ENCODE data around the gene RUBCNL.
"Not testable (repeated sequence)": the region's sequence is repeated elsewhere in the genome, so short reads cannot be mapped to it uniquely, and the experiment has no call there.

The RUBCNL gene

GRCh38 chr13:46373623-46374022, 13.4 kb downstream of the RUBCNL start:
- no peak for DNase-seq (ENCODE audit: low spot score)

GRCh38 chr13:46372938-46373337, 14.1 kb downstream of the RUBCNL start:
- not testable (repeated sequence) for DNase-seq (ENCODE audit: low spot score)

GRCh38 chr13:46372071-46372470, 15.0 kb downstream of the RUBCNL start:
- no peak for DNase-seq (ENCODE audit: low spot score)

- DNase-seq (ENCODE audit: low spot score), result no peak
These were observed 17.4 kb downstream of the RUBCNL start for GRCh38 chr13:46369506-46370277.

GRCh38 chr13:46367617-46368327, 19.3 kb downstream of the RUBCNL start:
- no peak for DNase-seq (ENCODE audit: low spot score)

- no peak for DNase-seq (ENCODE audit: low spot score)
These were observed 25.6 kb downstream of the RUBCNL start for GRCh38 chr13:46361276-46361934.

- DNase-seq (ENCODE audit: low spot score), result no peak
These were observed 26.4 kb downstream of the RUBCNL start for GRCh38 chr13:46360604-46361003.

GRCh38 chr13:46359714-46360113, 27.3 kb downstream of the RUBCNL start:
- no peak for DNase-seq (ENCODE audit: low spot score)

- no peak for DNase-seq (ENCODE audit: low spot score)
These were observed 31.0 kb downstream of the RUBCNL start for GRCh38 chr13:46355901-46356590.

GRCh38 chr13:46355088-46355468, 32.0 kb downstream of the RUBCNL start:
- no peak for DNase-seq (ENCODE audit: low spot score)

GRCh38 chr13:46354156-46355087, 32.6 kb downstream of the RUBCNL start:
- no peak for DNase-seq (ENCODE audit: low spot score)

- no peak for DNase-seq (ENCODE audit: low spot score)
These were observed 34.2 kb downstream of the RUBCNL start for GRCh38 chr13:46352805-46353204.

GRCh38 chr13:46350003-46350402, 37.0 kb downstream of the RUBCNL start:
- DNase-seq (ENCODE audit: low spot score), result no peak

GRCh38 chr13:46348961-46349360, 38.1 kb downstream of the RUBCNL start:
- DNase-seq (ENCODE audit: low spot score), result no peak

GRCh38 chr13:46347277-46347676, 39.8 kb downstream of the RUBCNL start:
- DNase-seq (ENCODE audit: low spot score), result no peak

- DNase-seq (ENCODE audit: low spot score), result no peak
These were observed 41.2 kb downstream of the RUBCNL start for GRCh38 chr13:46345866-46346265.

- DNase-seq (ENCODE audit: low spot score), result no peak
These were observed 41.7 kb downstream of the RUBCNL start for GRCh38 chr13:46345398-46345797.

GRCh38 chr13:46343279-46343994, 43.6 kb downstream of the RUBCNL start:
- peak; percentile 16 for DNase-seq (ENCODE audit: low spot score)

GRCh38 chr13:46342538-46342937, 44.5 kb downstream of the RUBCNL start:
- no peak for DNase-seq (ENCODE audit: low spot score)

- DNase-seq (ENCODE audit: low spot score), result no peak
These were observed 45.8 kb downstream of the RUBCNL start for GRCh38 chr13:46341112-46341711.
